Osteocyte (in vitro differentiated cells): ENCODE data around the gene C16orf89. TPM values are rescaled to one million over a fixed set of nuclear protein-coding genes. Genes with fewer than 3 reads are reported as not detected.

Experiments used
- DNase-seq: peaks from one replicate; pipeline ENCODE4 v3.0.0; 2021; ENCODE audit warnings: mixed read lengths; ENCODE audit not compliant: unreplicated experiment; ENCODE audit errors: extremely low spot score
- H3K27ac Mint-ChIP-seq: one replicate; pipeline ENCODE4 v1.8.0; 2021; ENCODE audit warnings: mild to moderate bottlenecking, mixed read lengths; ENCODE audit not compliant: unreplicated experiment
- H3K27me3 Mint-ChIP-seq: one replicate; pipeline ENCODE4 v1.8.0; 2021; ENCODE audit warnings: mixed read lengths; ENCODE audit not compliant: unreplicated experiment
- H3K36me3 Mint-ChIP-seq: one replicate; pipeline ENCODE4 v1.8.0; 2021; ENCODE audit warnings: mixed read lengths; ENCODE audit not compliant: unreplicated experiment
- H3K4me1 Mint-ChIP-seq: one replicate; pipeline ENCODE4 v1.8.0; 2021; ENCODE audit warnings: mixed read lengths; ENCODE audit not compliant: unreplicated experiment
- H3K4me3 Mint-ChIP-seq: one replicate; pipeline ENCODE4 v1.8.0; 2021; ENCODE audit warnings: mild to moderate bottlenecking, moderate library complexity, mixed read lengths; ENCODE audit not compliant: unreplicated experiment
- H3K9me3 Mint-ChIP-seq: one replicate; pipeline ENCODE4 v1.8.0; 2021; ENCODE audit warnings: mixed read lengths; ENCODE audit not compliant: unreplicated experiment
- CTCF ChIP-seq: fragments of 200-600 bp; sonication (generic); IDR thresholded peaks from 2 replicates; pipeline ENCODE4 v1.5.0; 2021; ENCODE audit warnings: antibody characterized with exemption, mild to moderate bottlenecking, moderate library complexity
- total RNA-seq: library from RNA; stranded (reverse); gene quantifications from 2 replicates; pipeline ENCODE4 v1.2.1, GENCODE V29; 2021

C16orf89 gene
- total RNA-seq, 1 donor from 2014 or later, result not detected

GRCh38 chr16:5059386-5060072 is 6.2 kb downstream of the C16orf89 start:
- Mint-ChIP-seq H3K27ac (no peak overlapping the region), H3K36me3 (no peaks in the 10 kb centered on the region), H3K9me3 (no peaks in the 10 kb centered on the region), H3K4me3 (no peak overlapping the region), H3K27me3 (peaks cover 23% of the 10 kb centered on the region), H3K4me1 (peaks cover 2% of the 10 kb centered on the region)
- DNase-seq, result no peak
- no peak for TF ChIP-seq CTCF

- Mint-ChIP-seq H3K4me1 (peaks cover 2% of the 10 kb centered on the region), H3K27me3 (peaks cover 19% of the 10 kb centered on the region), H3K27ac (no peak overlapping the region), H3K4me3 (no peak overlapping the region), H3K36me3 (no peaks in the 10 kb centered on the region), H3K9me3 (no peaks in the 10 kb centered on the region)
- TF ChIP-seq CTCF, result peak; percentile 19
- no peak for DNase-seq
Measured at GRCh38 chr16:5058476-5058875, 7.3 kb downstream of the C16orf89 start.

- H3K27ac Mint-ChIP-seq, result no peak overlapping the region
- peaks cover 6% of the 10 kb centered on the region for H3K27me3 Mint-ChIP-seq
- peak; percentile 38 for TF ChIP-seq CTCF
- DNase-seq, result no peak
- H3K4me3 Mint-ChIP-seq, result no peak overlapping the region
- H3K36me3 Mint-ChIP-seq, result no peaks in the 10 kb centered on the region
- H3K9me3 Mint-ChIP-seq, result no peaks in the 10 kb centered on the region
- H3K4me1 Mint-ChIP-seq, result peaks cover 2% of the 10 kb centered on the region
Measured at GRCh38 chr16:5056352-5056751, 9.4 kb downstream of the C16orf89 start.

- Mint-ChIP-seq H3K36me3 (no peaks in the 10 kb centered on the region), H3K27ac (no peak overlapping the region), H3K27me3 (peaks cover 18% of the 10 kb centered on the region), H3K9me3 (no peaks in the 10 kb centered on the region), H3K4me3 (no peak overlapping the region), H3K4me1 (peaks cover 2% of the 10 kb centered on the region)
- TF ChIP-seq CTCF, result no peak
- DNase-seq, result no peak
Measured at GRCh38 chr16:5054876-5055865, 10.6 kb downstream of the C16orf89 start.

- Mint-ChIP-seq H3K27me3 (peaks cover 41% of the 10 kb centered on the region), H3K36me3 (no peaks in the 10 kb centered on the region), H3K9me3 (no peaks in the 10 kb centered on the region), H3K27ac (no peak overlapping the region), H3K4me3 (no peak overlapping the region), H3K4me1 (no peaks in the 10 kb centered on the region)
- no peak for DNase-seq
- no peak for TF ChIP-seq CTCF
Measured at GRCh38 chr16:5046914-5047313, 18.8 kb downstream of the C16orf89 start.
